Suprapubic skin (tissue), 4 donors: ENCODE data around the gene RALGPS2.

Experiments
- CTCF ChIP-seq, 2 donors: fragments of 200-600 bp in 1 of 2; fragments of 450-650 bp in 1 of 2; sonication (generic) in 1 of 2; IDR thresholded peaks; one replicate each; pipeline ENCODE4 v1.5.1; 2016 to 2019; ENCODE audit warnings: antibody characterized with exemption in 2 of 2, mild to moderate bottlenecking in 1 of 2, moderate library complexity in 1 of 2
- POLR2A ChIP-seq, 2 donors: fragments of 450-650 bp; IDR thresholded peaks; one replicate each; pipeline ENCODE4 v1.6.1; 2017; ENCODE audit warnings: antibody characterized with exemption in 2 of 2, mild to moderate bottlenecking in 2 of 2, moderate library complexity in 2 of 2
- POLR2AphosphoS5 ChIP-seq, 3 donors: sonication (generic); formaldehyde crosslinking; IDR thresholded peaks; one replicate each; pipeline ENCODE4 v1.6.1; 2017; ENCODE audit warnings: antibody characterized with exemption in 3 of 3

DNA sequence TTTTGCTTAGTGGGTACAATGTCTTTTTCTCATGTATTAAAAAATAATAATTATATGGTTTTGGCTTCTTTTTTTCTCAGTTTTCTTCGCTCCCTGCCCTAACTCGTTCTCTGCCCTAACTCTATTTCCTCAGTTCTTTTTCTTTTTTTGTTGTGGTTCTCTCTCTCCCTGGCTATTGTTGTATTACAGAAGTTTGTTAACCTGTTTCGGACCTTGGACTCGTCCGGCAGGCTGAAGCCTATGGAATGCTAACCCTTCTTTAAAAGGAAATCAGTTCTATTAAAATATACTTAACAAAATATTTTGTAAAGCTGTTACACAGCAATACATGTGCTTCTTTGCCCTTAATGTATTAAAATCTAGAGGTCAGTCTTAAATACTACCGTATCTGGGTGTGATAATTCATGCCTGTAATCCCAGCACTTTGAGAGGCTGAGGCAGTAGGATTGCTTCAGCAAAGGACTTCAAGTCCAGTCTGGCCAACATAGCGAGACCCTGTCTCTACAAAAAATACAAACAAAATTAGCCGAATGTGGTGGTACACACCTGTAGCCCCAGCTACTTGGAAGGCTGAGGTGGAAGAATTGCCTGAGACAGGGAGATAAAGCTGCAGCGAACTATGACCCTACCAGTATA lies 81.7 kb downstream of the RALGPS2 start:
- no peak for TF ChIP-seq POLR2AphosphoS5 (IDR thresholded peaks at IDR 0.05)
- no peak for TF ChIP-seq CTCF (IDR thresholded peaks at IDR 0.05)
- no peak for TF ChIP-seq POLR2A (IDR thresholded peaks at IDR 0.05)
